ENCODE data around the gene TF. TPM values are rescaled to one million over a fixed set of nuclear protein-coding genes. Genes with fewer than 3 reads are reported as not detected.

TF gene
- polyA plus RNA-seq, 1 of the 3 experiments (the other 2 are of a cell fraction): 0.08 TPM

DNA sequence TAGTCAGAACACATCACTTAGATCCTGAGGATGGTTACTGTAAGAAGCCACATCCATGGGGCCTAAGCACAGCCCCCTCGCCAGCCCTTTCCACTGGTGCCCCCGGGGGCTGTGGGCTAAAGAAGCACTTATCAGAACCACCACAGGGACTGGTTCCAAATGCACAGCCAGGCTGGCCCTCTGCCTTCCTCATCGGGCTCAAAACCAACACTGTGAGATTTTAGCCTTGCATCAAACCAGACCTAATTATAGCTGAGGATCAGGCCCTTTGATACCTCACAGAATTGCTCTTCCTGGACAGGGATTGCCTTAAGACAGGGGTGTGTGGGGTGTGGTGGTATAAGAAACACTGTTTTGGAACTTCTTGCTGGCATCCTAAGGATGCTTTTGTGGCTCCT, 83.1 kb downstream of the TF start:
- CTCF ChIA-PET: interaction anchor here (0.8 to 1.4 kb wide), 3 partner anchors 11 to 112 kb away, joined by 3 to 5 read pairs (median 4); no protein-coding TSS in a partner anchor
- no peak for DNase-seq

DNA sequence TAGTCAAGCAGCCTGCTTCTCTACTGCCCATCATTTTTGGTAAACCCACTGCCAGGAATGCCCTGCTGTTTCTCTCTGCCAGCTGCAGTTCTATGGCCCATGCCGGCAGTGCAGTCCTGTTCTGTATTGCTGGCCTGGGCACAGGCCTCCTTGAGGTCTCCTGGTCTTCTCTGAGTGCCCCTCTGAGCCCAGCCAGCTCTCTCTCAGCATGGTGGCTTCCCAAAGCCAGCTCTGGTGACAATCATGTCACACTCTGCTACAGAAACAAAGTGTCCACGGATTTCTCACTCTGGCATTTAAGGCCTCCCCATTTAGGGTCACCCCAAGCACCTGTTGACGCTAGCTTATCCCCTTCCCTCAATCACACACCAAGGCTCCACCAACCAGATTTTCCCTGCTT, 83.9 kb downstream of the TF start:
- DNase-seq: no peak
- no peaks in the 10 kb centered on the region for H3K9me3 ChIP-seq
- CTCF ChIA-PET: interaction anchor here (1.0 to 1.6 kb wide), 3 partner anchors 12 to 382 kb away, joined by 3 to 6 read pairs (median 3); no protein-coding TSS in a partner anchor
- no peaks in the 10 kb centered on the region for H3K9me2 ChIP-seq
- H3F3A ChIP-seq (replicated peaks; ENCODE audit: insufficient read depth): no peaks in the 10 kb centered on the region
- POLR2A ChIA-PET: no interaction called here
- H3K4me1 ChIP-seq (ENCODE audit: control insufficient read depth in 1 of 2, insufficient read depth in 2 of 2, low read depth in 1 of 2, low read length in 1 of 2): no peaks in the 10 kb centered on the region; a peak in 1 of 4 replicates
- no peaks in the 10 kb centered on the region for H3K79me2 ChIP-seq (ENCODE audit: insufficient read depth)
- H3K4me2 ChIP-seq: no peak overlapping the region
- H3K27me3 ChIP-seq (ENCODE audit: insufficient read depth): no peaks in the 10 kb centered on the region
- WGBS (ENCODE audit: low lambda C conversion rate): 68% methylated on average over 3 of the region's 3 CpGs
- H2AFZ ChIP-seq (ENCODE audit: low read depth): no peak overlapping the region
- no peak overlapping the region for H3K27ac ChIP-seq (ENCODE audit: low read depth in 2 of 2, low read length in 1 of 2)
- peaks cover 0 to 2% of the 10 kb centered on the region in 2 experiments for H3K36me3 ChIP-seq (replicated peaks in 1 of 2; ENCODE audit: control insufficient read depth in 1 of 2, insufficient read depth in 2 of 2, low read length in 1 of 2)
- TF ChIP-seq TCF12 (IDR thresholded peaks at IDR 0.05) (no peak), MXI1 (IDR thresholded peaks at IDR 0.05; ENCODE audit: low read depth, low read length) (no peak), RXRA (IDR thresholded peaks at IDR 0.05; ENCODE audit: borderline replicate concordance, low read depth) (no peak), YY1 (IDR thresholded peaks at IDR 0.05; ENCODE audit: low read depth) (no peak), POLR2AphosphoS5 (IDR thresholded peaks at IDR 0.05; ENCODE audit: low read depth, low read length) (no peak), NRF1 (IDR thresholded peaks at IDR 0.05; ENCODE audit: low read depth, low read length) (no peak)
- TF ChIP-seq, protein P1, sequence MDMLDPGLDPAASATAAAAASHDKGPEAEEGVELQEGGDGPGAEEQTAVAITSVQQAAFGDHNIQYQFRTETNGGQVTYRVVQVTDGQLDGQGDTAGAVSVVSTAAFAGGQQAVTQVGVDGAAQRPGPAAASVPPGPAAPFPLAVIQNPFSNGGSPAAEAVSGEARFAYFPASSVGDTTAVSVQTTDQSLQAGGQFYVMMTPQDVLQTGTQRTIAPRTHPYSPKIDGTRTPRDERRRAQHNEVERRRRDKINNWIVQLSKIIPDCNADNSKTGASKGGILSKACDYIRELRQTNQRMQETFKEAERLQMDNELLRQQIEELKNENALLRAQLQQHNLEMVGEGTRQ (IDR thresholded peaks at IDR 0.05; ENCODE audit: borderline replicate concordance, low read depth, low read length): no peak
- no peak overlapping the region for H3K4me3 ChIP-seq (ENCODE audit: low read depth in 2 of 2, low read length in 1 of 2)
- H3K9ac ChIP-seq: no peak overlapping the region
- H4K20me1 ChIP-seq (ENCODE audit: insufficient read depth): no peaks in the 10 kb centered on the region

More for the DNA sequence above, 83.1 kb downstream of the TF start:
- Histone ChIP-seq H3K9me2 (no peaks in the 10 kb centered on the region), H3K9me3 (no peaks in the 10 kb centered on the region), H3F3A (replicated peaks; ENCODE audit: insufficient read depth) (no peaks in the 10 kb centered on the region), H3K79me2 (ENCODE audit: insufficient read depth) (no peaks in the 10 kb centered on the region), H3K4me1 (ENCODE audit: control insufficient read depth in 1 of 2, insufficient read depth in 2 of 2, low read depth in 1 of 2, low read length in 1 of 2) (no peaks in the 10 kb centered on the region; a peak in 1 of 4 replicates), H3K4me2 (no peak overlapping the region), H4K20me1 (ENCODE audit: insufficient read depth) (no peaks in the 10 kb centered on the region), H3K9ac (no peak overlapping the region), H3K27ac (ENCODE audit: low read depth in 2 of 2, low read length in 1 of 2) (no peak overlapping the region), H2AFZ (ENCODE audit: low read depth) (no peak overlapping the region), H3K27me3 (ENCODE audit: insufficient read depth) (no peaks in the 10 kb centered on the region), H3K4me3 (ENCODE audit: low read depth in 2 of 2, low read length in 1 of 2) (no peak overlapping the region), H3K36me3 (replicated peaks in 1 of 2; ENCODE audit: control insufficient read depth in 1 of 2, insufficient read depth in 2 of 2, low read length in 1 of 2) (peaks cover 0 to 6% of the 10 kb centered on the region in 2 experiments)
- no peak for TF ChIP-seq SMC3 (IDR thresholded peaks at IDR 0.05; ENCODE audit: low read depth, low read length)
- TF ChIP-seq, protein P2, sequence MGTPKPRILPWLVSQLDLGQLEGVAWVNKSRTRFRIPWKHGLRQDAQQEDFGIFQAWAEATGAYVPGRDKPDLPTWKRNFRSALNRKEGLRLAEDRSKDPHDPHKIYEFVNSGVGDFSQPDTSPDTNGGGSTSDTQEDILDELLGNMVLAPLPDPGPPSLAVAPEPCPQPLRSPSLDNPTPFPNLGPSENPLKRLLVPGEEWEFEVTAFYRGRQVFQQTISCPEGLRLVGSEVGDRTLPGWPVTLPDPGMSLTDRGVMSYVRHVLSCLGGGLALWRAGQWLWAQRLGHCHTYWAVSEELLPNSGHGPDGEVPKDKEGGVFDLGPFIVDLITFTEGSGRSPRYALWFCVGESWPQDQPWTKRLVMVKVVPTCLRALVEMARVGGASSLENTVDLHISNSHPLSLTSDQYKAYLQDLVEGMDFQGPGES (IDR thresholded peaks at IDR 0.05; ENCODE audit: low read depth, low read length): no peak
- POLR2A ChIA-PET: no interaction called here
- 75% methylated on average over 1 of the region's 3 CpGs for WGBS (ENCODE audit: low lambda C conversion rate)
